HEK293T (cell line): ENCODE measurements around the gene PPIE.

ENCODE experiments used
- CTCF ChIA-PET: fragments of 350-600 bp; formaldehyde crosslinking; extraction: SDS; loops from one replicate; lab custom pipeline; 2021; ENCODE audit warnings: antibody characterized with exemption, inconsistent platforms; lab: Yijun Ruan, JAX
- POLR2A ChIA-PET: fragments of 350-600 bp; formaldehyde crosslinking; extraction: SDS; loops from one replicate; lab custom pipeline; 2020; ENCODE audit warnings: antibody characterized with exemption, inconsistent platforms; lab: Yijun Ruan, JAX
- DNase-seq: peaks from one replicate; pipeline ENCODE4 v3.0.0; 2012; ENCODE audit warnings: mixed read lengths; ENCODE audit errors: extremely low spot score
- ARNT ChIP-seq: fragments of 450-650 bp; IDR thresholded peaks from 2 replicates; pipeline ENCODE4 v1.6.1; 2017; ENCODE audit warnings: mild to moderate bottlenecking
- BHLHE40 ChIP-seq: fragments of 450-650 bp; IDR thresholded peaks from 2 replicates; pipeline ENCODE4 v1.6.1; 2016; ENCODE audit warnings: mild to moderate bottlenecking, moderate library complexity, borderline replicate concordance
- CTBP1 ChIP-seq: fragments of 450-650 bp; IDR thresholded peaks from 2 replicates; pipeline ENCODE4 v1.6.1; 2016; ENCODE audit warnings: borderline replicate concordance
- ELF4 ChIP-seq: fragments of 450-650 bp; IDR thresholded peaks from 2 replicates; pipeline ENCODE4 v1.6.1; 2017; ENCODE audit warnings: antibody characterized with exemption
- FOXA1 ChIP-seq: fragments of 450-650 bp; IDR thresholded peaks from 2 replicates; pipeline ENCODE4 v1.6.1; 2016; ENCODE audit warnings: mild to moderate bottlenecking
- FOXK2 ChIP-seq: fragments of 450-650 bp; IDR thresholded peaks from 2 replicates; pipeline ENCODE4 v1.6.1; 2016; ENCODE audit warnings: mild to moderate bottlenecking
- FOXM1 ChIP-seq: fragments of 450-650 bp; IDR thresholded peaks from 2 replicates; pipeline ENCODE4 v1.6.1; 2017; ENCODE audit warnings: mild to moderate bottlenecking, borderline replicate concordance
- HDGF ChIP-seq: fragments of 450-650 bp; IDR thresholded peaks from 2 replicates; pipeline ENCODE4 v1.6.1; 2017; ENCODE audit warnings: antibody characterized with exemption, borderline replicate concordance
- L3MBTL2 ChIP-seq: fragments of 450-650 bp; conservative IDR thresholded peaks from 2 replicates; pipeline ENCODE4 v1.6.1; 2016; ENCODE audit warnings: mild to moderate bottlenecking
- LEF1 ChIP-seq: fragments of 450-650 bp; IDR thresholded peaks from 2 replicates; pipeline ENCODE4 v1.6.1; 2017; ENCODE audit warnings: mild to moderate bottlenecking, borderline replicate concordance
- NFRKB ChIP-seq: fragments of 450-650 bp; IDR thresholded peaks from 2 replicates; pipeline ENCODE4 v1.6.1; 2016; ENCODE audit warnings: mild to moderate bottlenecking, moderate library complexity
- PKNOX1 ChIP-seq: fragments of 450-650 bp; IDR thresholded peaks from 2 replicates; pipeline ENCODE4 v1.6.1; 2016
- SP1 ChIP-seq: fragments of 450-650 bp; IDR thresholded peaks from 2 replicates; pipeline ENCODE4 v1.6.1; 2017
- SUZ12 ChIP-seq: fragments of 450-650 bp; IDR thresholded peaks from 2 replicates; pipeline ENCODE4 v1.6.1; 2016; ENCODE audit warnings: mild to moderate bottlenecking
- TARDBP ChIP-seq: fragments of 450-650 bp; IDR thresholded peaks from 2 replicates; pipeline ENCODE4 v1.6.1; 2016
- ZNF384 ChIP-seq: fragments of 450-650 bp; IDR thresholded peaks from 2 replicates; pipeline ENCODE4 v1.6.1; 2016

PPIE gene

GRCh38 chr1:39752703-39753102, 14.0 kb downstream of the PPIE start:
- ChIA-PET POLR2A (no interaction called here), CTCF (no interaction called here)
- TF ChIP-seq L3MBTL2 (no peak), TARDBP (no peak), ELF4 (no peak), SP1 (no peak), ZNF384 (no peak), CTBP1 (no peak), FOXA1 (no peak), FOXK2 (no peak), FOXM1 (no peak), LEF1 (no peak)
- no peak for DNase-seq

DNA sequence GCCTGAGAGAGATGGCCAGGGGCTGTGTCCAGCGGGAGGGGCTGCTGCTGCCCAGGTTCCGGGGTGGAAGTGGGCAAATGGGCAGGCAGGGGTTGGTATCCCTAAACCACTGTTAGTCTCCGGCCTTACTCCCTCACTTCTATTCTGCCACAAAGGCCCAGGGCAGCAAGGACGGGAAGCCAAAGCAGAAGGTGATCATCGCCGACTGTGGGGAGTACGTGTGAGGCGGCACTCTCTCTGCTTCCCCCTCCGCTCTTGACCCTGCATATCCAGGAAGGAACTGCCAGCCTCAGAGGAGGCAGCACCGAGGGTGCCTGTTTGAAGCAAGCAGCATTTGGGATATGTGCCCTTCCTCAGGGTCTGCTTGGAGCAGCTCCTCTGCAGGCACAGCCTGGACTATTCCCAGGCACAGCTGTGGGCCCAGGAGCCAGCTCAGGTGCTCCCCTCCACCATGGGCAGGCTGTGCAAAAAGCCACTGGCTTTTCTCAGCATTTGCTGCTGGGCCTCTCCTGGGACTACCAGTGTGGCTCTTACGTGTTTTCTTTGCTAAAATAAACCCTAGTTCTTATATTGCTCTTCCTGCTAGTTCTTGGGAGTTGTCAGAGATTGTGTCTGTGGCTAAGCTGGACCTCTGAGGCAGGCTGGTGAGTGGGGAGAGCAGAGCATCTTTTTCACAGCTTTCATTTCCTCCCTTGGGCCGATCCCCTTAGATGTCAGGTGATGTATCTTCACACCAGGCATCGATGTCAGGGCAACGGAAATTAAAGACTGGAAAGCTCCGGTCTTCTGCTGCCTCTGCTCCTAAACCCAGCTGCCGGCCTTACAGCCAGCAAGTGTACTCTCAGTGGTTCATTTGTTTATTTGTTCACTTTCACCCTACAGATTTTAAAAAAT, 14.7 kb downstream of the PPIE start:
- POLR2A ChIA-PET: interaction anchor here (0.6 to 0.9 kb wide), 2 partner anchors 14 to 691 kb away, joined by 3 to 4 read pairs; no protein-coding TSS in a partner anchor
- TF ChIP-seq PKNOX1: no peak
- TF ChIP-seq CTBP1: no peak
- TF ChIP-seq L3MBTL2: no peak
- no peak for TF ChIP-seq ELF4
- TF ChIP-seq HDGF: no peak
- no peak for TF ChIP-seq SUZ12
- no peak for TF ChIP-seq ARNT
- no peak for TF ChIP-seq FOXA1
- DNase-seq: no peak
- CTCF ChIA-PET: no interaction called here

GRCh38 chr1:39754026-39754570, 15.4 kb downstream of the PPIE start:
- TF ChIP-seq SP1 (no peak), ZNF384 (no peak), TARDBP (no peak), NFRKB (no peak), FOXM1 (no peak), BHLHE40 (no peak), PKNOX1 (no peak), ELF4 (no peak), LEF1 (no peak)
- DNase-seq: no peak
- CTCF ChIA-PET: no interaction called here
- POLR2A ChIA-PET: interaction anchor here (0.6 to 1.7 kb wide), 3 partner anchors 15 to 690 kb away, joined by 3 to 10 read pairs (median 4); partner anchors contain the start of gene PPIE

DNA sequence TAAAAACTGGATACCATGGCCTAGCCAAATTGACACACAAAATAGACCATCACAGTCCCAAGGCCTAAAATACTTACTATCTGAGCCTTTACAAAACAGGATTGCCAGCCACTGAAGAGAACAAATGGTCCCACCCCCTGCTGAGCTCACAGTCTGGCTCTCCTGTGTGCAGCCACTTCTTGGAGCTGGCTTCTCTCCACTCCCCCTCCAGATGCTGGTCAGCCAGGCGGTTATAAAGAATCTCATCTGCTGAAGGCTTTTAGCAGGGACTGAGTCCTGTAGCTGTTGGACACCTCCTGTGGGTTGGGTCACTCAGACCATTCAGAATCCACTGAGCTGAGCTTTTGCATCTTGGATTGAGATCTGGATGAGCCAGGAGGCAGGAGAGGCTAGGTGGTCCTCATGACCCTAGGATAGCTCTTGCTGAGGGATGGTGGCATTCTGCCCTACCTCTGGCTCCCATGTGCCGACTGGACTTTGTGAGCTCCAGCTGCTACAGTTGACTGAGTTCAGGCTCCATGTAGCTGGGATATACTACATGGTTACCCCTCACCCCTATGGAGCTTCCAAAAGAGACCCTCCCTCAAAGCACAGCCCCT, 16.3 kb downstream of the PPIE start:
- ChIA-PET POLR2A (interaction anchor here (1.7 kb wide), 1 partner anchor 16 kb away, joined by 10 read pairs; the partner anchor contains the start of gene PPIE), CTCF (no interaction called here)
- DNase-seq: no peak
- TF ChIP-seq PKNOX1: no peak
- no peak for TF ChIP-seq SUZ12
- no peak for TF ChIP-seq L3MBTL2
- TF ChIP-seq LEF1: no peak
- TF ChIP-seq FOXM1: no peak
- no peak for TF ChIP-seq ZNF384
- TF ChIP-seq ARNT: no peak
- no peak for TF ChIP-seq TARDBP
- TF ChIP-seq ELF4: no peak
- no peak for TF ChIP-seq SP1
- TF ChIP-seq CTBP1: no peak

GRCh38 chr1:39755965-39756659, 17.4 kb downstream of the PPIE start:
- ChIA-PET CTCF (no interaction called here), POLR2A (interaction anchor here (1.7 kb wide), 1 partner anchor 17 kb away, joined by 10 read pairs; the partner anchor contains the start of gene PPIE)
- no peak for DNase-seq
- TF ChIP-seq ELF4: no peak
- TF ChIP-seq NFRKB: no peak
- no peak for TF ChIP-seq FOXK2
- no peak for TF ChIP-seq LEF1
- no peak for TF ChIP-seq BHLHE40
- TF ChIP-seq SUZ12: no peak
- TF ChIP-seq CTBP1: no peak
- no peak for TF ChIP-seq ZNF384
- TF ChIP-seq L3MBTL2: no peak
- TF ChIP-seq HDGF: no peak
- no peak for TF ChIP-seq FOXM1
- TF ChIP-seq PKNOX1: no peak
- TF ChIP-seq TARDBP: no peak
- TF ChIP-seq ARNT: no peak
- no peak for TF ChIP-seq FOXA1
- TF ChIP-seq SP1: no peak
